Mesenchymal stem cell (in vitro differentiated cells and primary cell): ENCODE measurements around the gene GPN3. TPM values are rescaled to one million over a fixed set of nuclear protein-coding genes. Genes with fewer than 3 reads are reported as not detected.

Experiments used
- DNase-seq: peaks from one replicate; pipeline ENCODE4 v3.0.0-alpha.2; 2013
- H2AFZ ChIP-seq: one replicate; pipeline ENCODE4 v1.6.1; 2013; ENCODE audit warnings: low read depth, mild to moderate bottlenecking, control low read depth, inconsistent platforms, low read length, moderate library complexity
- H2AK5ac ChIP-seq: 2 replicates; pipeline ENCODE4 v1.6.1; 2013; ENCODE audit warnings: low read length, moderate library complexity, mild to moderate bottlenecking, inconsistent platforms; ENCODE audit not compliant: severe bottlenecking
- H2BK120ac ChIP-seq: one replicate; pipeline ENCODE4 v1.6.1; 2013; ENCODE audit warnings: low read depth, mild to moderate bottlenecking, inconsistent platforms, low read length, moderate library complexity
- H2BK12ac ChIP-seq, 2 experiments: one replicate each; pipeline ENCODE4 v1.6.1; 2013; ENCODE audit warnings: inconsistent platforms in 2 of 2, low read length in 2 of 2, mild to moderate bottlenecking in 2 of 2, moderate library complexity in 2 of 2, control low read depth in 1 of 2
- H2BK15ac ChIP-seq: one replicate; pipeline ENCODE4 v1.6.1; 2013; ENCODE audit warnings: mild to moderate bottlenecking, low read depth, inconsistent platforms; ENCODE audit not compliant: poor library complexity, severe bottlenecking
- H2BK5ac ChIP-seq: 2 replicates; pipeline ENCODE4 v1.6.1; 2013; ENCODE audit warnings: low read depth, mild to moderate bottlenecking, low read length, control low read depth, inconsistent platforms; ENCODE audit not compliant: poor library complexity, severe bottlenecking
- H3K14ac ChIP-seq, 2 experiments: one replicate each; pipeline ENCODE4 v1.6.1; 2013; ENCODE audit warnings: inconsistent platforms in 2 of 2, low read length in 2 of 2, control low read depth in 1 of 2, mild to moderate bottlenecking in 1 of 2, moderate library complexity in 1 of 2
- H3K18ac ChIP-seq, 2 experiments: one replicate each; pipeline ENCODE4 v1.6.1; 2013; ENCODE audit warnings: inconsistent platforms in 2 of 2, low read length in 2 of 2, control low read depth in 1 of 2, low read depth in 1 of 2, mild to moderate bottlenecking in 1 of 2
- H3K23ac ChIP-seq, 2 experiments: one replicate each; pipeline ENCODE4 v1.6.1; 2013; ENCODE audit warnings: inconsistent platforms in 2 of 2, low read length in 2 of 2, mild to moderate bottlenecking in 2 of 2, moderate library complexity in 2 of 2, control low read depth in 1 of 2
- H3K27ac ChIP-seq: 2 replicates; pipeline ENCODE4 v1.5.1; 2013; ENCODE audit warnings: mild to moderate bottlenecking, moderate library complexity, low read length, control low read depth, inconsistent platforms; ENCODE audit not compliant: poor library complexity, severe bottlenecking
- H3K27me3 ChIP-seq, 2 experiments: 2 replicates each; pipeline versions ENCODE4 v1.6.1 to v1.7.0; 2013; ENCODE audit warnings: low read length in 2 of 2, mild to moderate bottlenecking in 2 of 2, moderate library complexity in 2 of 2, control low read depth in 1 of 2, inconsistent platforms in 1 of 2; ENCODE audit not compliant: control insufficient read depth in 1 of 2, insufficient read depth in 1 of 2
- H3K36me3 ChIP-seq, 2 experiments: 2 replicates each; pipeline versions ENCODE4 v1.6.1 to v1.7.0; 2013; ENCODE audit warnings: low read length in 2 of 2, control low read depth in 1 of 2, inconsistent platforms in 1 of 2, low read depth in 1 of 2, mild to moderate bottlenecking in 1 of 2; ENCODE audit not compliant: insufficient read depth in 2 of 2, control insufficient read depth in 1 of 2
- H3K4ac ChIP-seq, 2 experiments: one replicate each; pipeline ENCODE4 v1.6.1; 2013; ENCODE audit warnings: inconsistent platforms in 2 of 2, low read length in 2 of 2, mild to moderate bottlenecking in 2 of 2, moderate library complexity in 2 of 2, control low read depth in 1 of 2, low read depth in 1 of 2
- H3K4me1 ChIP-seq: 2 replicates; pipeline ENCODE4 v1.6.1; 2013; ENCODE audit warnings: low read depth, low read length, control low read depth; ENCODE audit not compliant: control insufficient read depth, insufficient read depth
- H3K4me2 ChIP-seq: 2 replicates; pipeline ENCODE4 v1.6.1; 2013; ENCODE audit warnings: low read length, mild to moderate bottlenecking, inconsistent platforms; ENCODE audit not compliant: poor library complexity, severe bottlenecking
- H3K4me3 ChIP-seq, 2 experiments: 2 replicates each; pipeline versions ENCODE4 v1.5.1 to v1.7.0; 2013; ENCODE audit warnings: low read length in 2 of 2, mild to moderate bottlenecking in 2 of 2, control low read depth in 1 of 2, low read depth in 1 of 2; ENCODE audit not compliant: insufficient read depth in 1 of 2
- H3K79me1 ChIP-seq: replicated peaks from 2 replicates; pipeline ENCODE4 v1.6.1; 2013; ENCODE audit warnings: mild to moderate bottlenecking, control low read depth, low read length, inconsistent platforms; ENCODE audit not compliant: poor library complexity, severe bottlenecking
- H3K9ac ChIP-seq: 2 replicates; pipeline ENCODE4 v1.7.0; 2013; ENCODE audit warnings: mild to moderate bottlenecking, low read length, moderate library complexity
- H3K9me3 ChIP-seq: 2 replicates; pipeline ENCODE4 v1.7.0; 2013; ENCODE audit warnings: mild to moderate bottlenecking, low read length; ENCODE audit not compliant: control insufficient read depth
- H4K8ac ChIP-seq: one replicate; pipeline ENCODE4 v1.6.1; 2013; ENCODE audit warnings: inconsistent platforms, mild to moderate bottlenecking, low read length, moderate library complexity
- H4K91ac ChIP-seq: one replicate; pipeline ENCODE4 v1.6.1; 2013; ENCODE audit warnings: mild to moderate bottlenecking, low read length, inconsistent platforms
- WGBS: methylation state at CpG from one replicate; pipeline ENCODE4 v1.1.7; 2013; ENCODE audit warnings: mixed read lengths; 5-methylcytosine and 5-hydroxymethylcytosine counted together
- polyA plus RNA-seq, 2 experiments: library from polyadenylated mRNA; stranded (reverse); fragments of 200-250 nt; gene quantifications; one replicate each; pipeline ENCODE4 v1.2.3, GENCODE V29; 2013

Gene GPN3
- 16.2 TPM for polyA plus RNA-seq (2013, experiment 1 of 2)
- polyA plus RNA-seq (2013, experiment 2 of 2) = 16.4 TPM

GRCh38 chr12:110468214-110469048, at the start of gene GPN3, which contains the start of gene FAM216A:
Gene GPN3 (minus strand): TSS chr12:110468257. CDS start chr12:110468203, 54 bp downstream.
Gene FAM216A (plus strand): TSS chr12:110468845. CDS start chr12:110468876, 31 bp downstream.
- no peaks in the 10 kb centered on the region for H3K27me3 ChIP-seq
- H3K27ac ChIP-seq = peak within 1 kb of the TSS; percentile 92
- H3K4ac ChIP-seq = peak within 1 kb of the TSS; percentile 19 to 78
- no peak within 1 kb of the TSS for H2AK5ac ChIP-seq
- H2BK12ac ChIP-seq = peak within 1 kb of the TSS; percentile 20 to 51
- peak within 1 kb of the TSS; percentile 85 for H4K8ac ChIP-seq
- peak within 1 kb of the TSS; percentile 99 for H3K9ac ChIP-seq
- WGBS = under 1% methylated on average over 78 of the region's 78 CpGs
- peak within 1 kb of the TSS; percentile 50 to 73 for H3K18ac ChIP-seq
- peak within 1 kb of the TSS; percentile 96 for H2BK120ac ChIP-seq
- peak within 1 kb of the TSS; percentile 97 for H2AFZ ChIP-seq
- H2BK5ac ChIP-seq = peak within 1 kb of the TSS; percentile 21
- H4K91ac ChIP-seq = peak within 1 kb of the TSS; percentile 4
- peak within 1 kb of the TSS; percentile 79 for H3K4me2 ChIP-seq
- no peaks in the 10 kb centered on the region for H3K9me3 ChIP-seq
- H3K79me1 ChIP-seq = peaks cover 19% of the 10 kb centered on the region
- H3K4me3 ChIP-seq = peak within 1 kb of the TSS; percentile 79 to 92
- peaks cover 0 to 16% of the 10 kb centered on the region in 2 experiments for H3K36me3 ChIP-seq
- peak; percentile 99 for DNase-seq
- H3K23ac ChIP-seq = peak within 1 kb of the TSS in 1 of 2 experiments; percentile 31
- peak within 1 kb of the TSS; percentile 90 for H2BK15ac ChIP-seq
- H3K14ac ChIP-seq = peak within 1 kb of the TSS in 1 of 2 experiments; percentile 30
- peaks cover 6% of the 10 kb centered on the region for H3K4me1 ChIP-seq

DNA sequence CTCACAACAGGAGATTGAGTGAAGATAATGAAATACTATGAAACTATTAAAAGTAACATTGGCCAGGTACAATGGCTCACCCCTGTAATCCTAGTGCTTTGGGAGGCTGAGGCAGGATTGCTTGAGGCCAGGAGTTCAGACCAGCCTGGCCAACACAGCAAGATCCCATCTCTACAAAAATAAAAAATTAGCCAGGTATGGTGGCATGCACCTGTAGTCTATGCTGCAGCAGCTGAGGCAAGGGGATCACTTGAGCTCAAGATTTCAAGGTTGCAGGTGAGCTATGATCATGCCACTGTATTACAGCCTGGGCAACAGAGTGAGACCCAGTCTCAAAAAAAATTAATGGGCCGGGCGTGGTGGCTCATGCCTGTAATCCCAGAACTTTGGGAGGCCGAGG, 48.9 kb upstream of the GPN3 start:
- 97% methylated on average over 3 of the region's 3 CpGs for WGBS
- Histone ChIP-seq H3K9ac (no peak overlapping the region), H2AFZ (no peak overlapping the region), H2AK5ac (no peak overlapping the region), H2BK5ac (no peak overlapping the region), H4K91ac (no peak overlapping the region), H3K9me3 (no peaks in the 10 kb centered on the region), H2BK120ac (no peak overlapping the region), H3K27ac (no peak overlapping the region), H3K4me3 (no peak overlapping the region), H3K4ac (no peak overlapping the region), H3K36me3 (no peaks in the 10 kb centered on the region), H3K23ac (no peak overlapping the region), H3K4me1 (no peaks in the 10 kb centered on the region), H2BK12ac (no peak overlapping the region), H3K27me3 (no peaks in the 10 kb centered on the region), H4K8ac (no peak overlapping the region), H2BK15ac (no peak overlapping the region), H3K79me1 (no peaks in the 10 kb centered on the region), H3K18ac (no peak overlapping the region), H3K4me2 (no peak overlapping the region), H3K14ac (no peak overlapping the region)
- no peak for DNase-seq

- H4K91ac ChIP-seq = no peak overlapping the region
- no peak overlapping the region for H2BK15ac ChIP-seq
- no peak overlapping the region for H4K8ac ChIP-seq
- no peak overlapping the region for H3K4me3 ChIP-seq
- no peak overlapping the region for H2BK5ac ChIP-seq
- H3K4me1 ChIP-seq = no peaks in the 10 kb centered on the region
- H3K23ac ChIP-seq = no peak overlapping the region
- H3K36me3 ChIP-seq = no peaks in the 10 kb centered on the region
- H2BK12ac ChIP-seq = no peak overlapping the region
- H3K18ac ChIP-seq = no peak overlapping the region
- H3K9me3 ChIP-seq = no peaks in the 10 kb centered on the region
- no peak overlapping the region for H3K9ac ChIP-seq
- H2AK5ac ChIP-seq = no peak overlapping the region
- H3K4me2 ChIP-seq = no peak overlapping the region
- H3K27me3 ChIP-seq = peaks cover 0 to 3% of the 10 kb centered on the region in 2 experiments
- no peak overlapping the region for H3K4ac ChIP-seq
- no peak overlapping the region for H2BK120ac ChIP-seq
- WGBS = 85% methylated on average over 1 of the region's 1 CpG
- H3K79me1 ChIP-seq = no peaks in the 10 kb centered on the region
- no peak overlapping the region for H2AFZ ChIP-seq
- no peak overlapping the region for H3K27ac ChIP-seq
- no peak overlapping the region for H3K14ac ChIP-seq
- DNase-seq = no peak
Observed at GRCh38 chr12:110514363-110514762, 46.3 kb upstream of the GPN3 start.

DNA sequence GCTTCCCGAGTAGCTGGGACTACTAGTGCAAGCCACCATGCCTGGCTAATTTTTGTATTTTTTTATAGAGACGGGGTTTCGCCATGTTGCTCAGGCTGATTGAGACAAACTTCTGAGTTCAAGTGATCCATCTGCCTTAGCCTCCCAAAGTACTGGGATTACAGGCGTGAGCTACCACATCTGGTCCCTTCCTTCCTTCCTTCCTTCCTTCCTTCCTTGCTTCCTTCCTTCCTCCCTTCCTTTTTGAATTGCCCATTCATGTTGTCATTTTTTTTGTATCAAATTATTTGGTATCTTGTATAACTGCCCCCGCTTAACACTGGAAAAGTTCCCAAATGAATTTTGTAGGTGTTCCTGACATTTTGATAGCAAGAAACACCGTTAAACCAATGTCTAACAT, 45.8 kb upstream of the GPN3 start:
- no peak overlapping the region for H3K4me2 ChIP-seq

More for the DNA sequence above, 45.8 kb upstream of the GPN3 start:
- no peak overlapping the region for H3K4me3 ChIP-seq
- 83% methylated on average over 6 of the region's 6 CpGs for WGBS
- no peaks in the 10 kb centered on the region for H3K9me3 ChIP-seq
- no peak overlapping the region for H3K18ac ChIP-seq
- no peak overlapping the region for H4K91ac ChIP-seq
- no peak overlapping the region for H2BK5ac ChIP-seq
- H4K8ac ChIP-seq = no peak overlapping the region
- H3K23ac ChIP-seq = no peak overlapping the region
- no peaks in the 10 kb centered on the region for H3K4me1 ChIP-seq
- no peak overlapping the region for H3K27ac ChIP-seq
- H2AK5ac ChIP-seq = no peak overlapping the region
- H3K14ac ChIP-seq = no peak overlapping the region
- peaks cover 0 to 3% of the 10 kb centered on the region in 2 experiments for H3K27me3 ChIP-seq
- DNase-seq = no peak
- no peak overlapping the region for H2BK15ac ChIP-seq
- H2BK12ac ChIP-seq = no peak overlapping the region
- H3K79me1 ChIP-seq = no peaks in the 10 kb centered on the region
- H2BK120ac ChIP-seq = no peak overlapping the region
- no peaks in the 10 kb centered on the region for H3K36me3 ChIP-seq
- H2AFZ ChIP-seq = no peak overlapping the region
- H3K4ac ChIP-seq = no peak overlapping the region
- no peak overlapping the region for H3K9ac ChIP-seq
